Cortex of kidney (tissue), 1 donor: Measurements from ENCODE around the gene PXYLP1.
"Not testable (repeated sequence)": the region's sequence is repeated elsewhere in the genome, so short reads cannot be mapped to it uniquely, and the experiment has no call there.

ENCODE experiments used
- DNase-seq: peaks from one replicate; lab custom pipeline; 2025; lab: John Stamatoyannopoulos, UW

Gene PXYLP1

GRCh38 chr3:141231101-141231951, at the start of gene PXYLP1:
TSS of gene PXYLP1 (plus strand) at chr3:141231825. CDS start at chr3:141260176, 28,351 bp downstream.
- no peak for DNase-seq

- DNase-seq = no peak
Measured at GRCh38 chr3:141183606-141184005, 48.0 kb upstream of the PXYLP1 start.

GRCh38 chr3:141184430-141184829, 47.2 kb upstream of the PXYLP1 start:
- no peak for DNase-seq

- DNase-seq = no peak
Measured at GRCh38 chr3:141191097-141191749, 40.4 kb upstream of the PXYLP1 start.

GRCh38 chr3:141192345-141192744, 39.3 kb upstream of the PXYLP1 start:
- no peak for DNase-seq

- DNase-seq = no peak
Measured at GRCh38 chr3:141193066-141193830, 38.4 kb upstream of the PXYLP1 start.

GRCh38 chr3:141201122-141201521, 30.5 kb upstream of the PXYLP1 start:
- no peak for DNase-seq

GRCh38 chr3:141202682-141203081, 28.9 kb upstream of the PXYLP1 start:
- DNase-seq = no peak

GRCh38 chr3:141203866-141204265, 27.8 kb upstream of the PXYLP1 start:
- no peak for DNase-seq

- DNase-seq = no peak
Measured at GRCh38 chr3:141204343-141204742, 27.3 kb upstream of the PXYLP1 start.

- DNase-seq = not testable (repeated sequence)
Measured at GRCh38 chr3:141211306-141211705, 20.3 kb upstream of the PXYLP1 start.

GRCh38 chr3:141212101-141212500, 19.5 kb upstream of the PXYLP1 start:
- no peak for DNase-seq

GRCh38 chr3:141212555-141212954, 19.1 kb upstream of the PXYLP1 start:
- DNase-seq = no peak

- DNase-seq = no peak
Measured at GRCh38 chr3:141216975-141217374, 14.7 kb upstream of the PXYLP1 start.

- no peak for DNase-seq
Measured at GRCh38 chr3:141217389-141217788, 14.2 kb upstream of the PXYLP1 start.

GRCh38 chr3:141218162-141218835, 13.3 kb upstream of the PXYLP1 start:
- DNase-seq = no peak

GRCh38 chr3:141218926-141219325, 12.7 kb upstream of the PXYLP1 start:
- DNase-seq = no peak

GRCh38 chr3:141223673-141224166, 7.9 kb upstream of the PXYLP1 start:
- DNase-seq = no peak

- no peak for DNase-seq
Measured at GRCh38 chr3:141225939-141226338, 5.7 kb upstream of the PXYLP1 start.

- DNase-seq = no peak
Measured at GRCh38 chr3:141227216-141227615, 4.4 kb upstream of the PXYLP1 start.

- no peak for DNase-seq
Measured at GRCh38 chr3:141227752-141228151, 3.9 kb upstream of the PXYLP1 start.

- DNase-seq = no peak
Measured at GRCh38 chr3:141228395-141228794, 3.2 kb upstream of the PXYLP1 start.
